Activated naive CD4-positive, alpha-beta T cell treated with anti-CD3 and anti-CD28 coated beads for 36 hours (primary cell): ENCODE measurements around the gene HMGN2. TPM values are rescaled to one million over a fixed set of nuclear protein-coding genes. Genes with fewer than 3 reads are reported as not detected.
A peak's percentile ranks its signal among the peaks of the same experiment; 100 is the strongest.
"Not testable (repeated sequence)": the region's sequence is repeated elsewhere in the genome, so short reads cannot be mapped to it uniquely, and the experiment has no call there.

Source experiments
- CTCF ChIA-PET: fragments of 350-600 bp; sonication (Branson Sonifier 250); formaldehyde crosslinking; loops from one replicate; lab custom pipeline; 2021; ENCODE audit warnings: antibody characterized with exemption; lab: Charles Lee
- DNase-seq: peaks from one replicate; pipeline ENCODE4 v3.0.0-alpha.2; 2020
- H3K27ac Mint-ChIP-seq: one replicate; pipeline ENCODE4 v1.8.0; 2021; ENCODE audit warnings: mild to moderate bottlenecking, mixed read lengths
- H3K27me3 Mint-ChIP-seq: one replicate; pipeline ENCODE4 v1.8.0; 2021; ENCODE audit warnings: low read depth, mixed read lengths
- H3K36me3 Mint-ChIP-seq: one replicate; pipeline ENCODE4 v1.8.0; 2021; ENCODE audit warnings: low read depth, mixed read lengths
- H3K4me1 Mint-ChIP-seq: one replicate; pipeline ENCODE4 v1.8.0; 2021; ENCODE audit warnings: low read depth, mixed read lengths
- H3K4me3 Mint-ChIP-seq: one replicate; pipeline ENCODE4 v1.8.0; 2021; ENCODE audit warnings: mild to moderate bottlenecking, moderate library complexity, mixed read lengths
- H3K9me3 Mint-ChIP-seq: one replicate; pipeline ENCODE4 v1.8.0; 2021; ENCODE audit warnings: mixed read lengths
- intact Hi-C: fragments of 100-400 bp; cut with micrococcal nuclease; formaldehyde crosslinking; loops from one replicate; pipeline ENCODE4 v1.15.1; 2023
- total RNA-seq, 2 experiments: library from RNA; stranded (reverse); gene quantifications; one replicate each; pipeline ENCODE4 v1.2.3, GENCODE V29; 2021

HMGN2 gene
- total RNA-seq, 2 experiments from 2014 or later: 883 to 886 TPM

DNA sequence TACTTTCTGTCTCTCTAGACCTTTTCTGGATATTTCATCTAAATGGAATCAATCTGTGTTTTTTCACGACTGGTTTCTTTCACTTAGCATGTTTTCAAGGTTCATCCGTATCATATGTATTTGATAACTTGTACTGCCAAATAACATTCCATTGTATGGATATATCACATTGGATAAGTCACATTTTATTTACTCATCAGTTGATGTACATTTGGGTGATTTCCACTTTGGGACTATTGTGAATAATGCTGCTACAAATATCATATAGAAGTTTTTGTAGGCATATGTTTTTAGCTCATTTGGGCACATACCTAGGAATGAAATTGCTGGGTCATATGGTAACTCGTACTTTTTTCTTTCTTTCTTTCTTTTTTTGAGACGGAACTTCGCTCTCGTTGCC is 6.7 kb downstream of the HMGN2 start:
- Mint-ChIP-seq H3K4me1 (peaks cover 36% of the 10 kb centered on the region), H3K4me3 (no peak overlapping the region), H3K27ac (peak overlapping the region; percentile 18), H3K27me3 (no peaks in the 10 kb centered on the region), H3K9me3 (no peaks in the 10 kb centered on the region), H3K36me3 (peaks cover 36% of the 10 kb centered on the region)
- intact Hi-C loops: no loop called here
- DNase-seq: no peak
- CTCF ChIA-PET: interaction anchor here (1.0 kb wide), 1 partner anchor 21 kb away, joined by 4 read pairs; no protein-coding TSS in a partner anchor

DNA sequence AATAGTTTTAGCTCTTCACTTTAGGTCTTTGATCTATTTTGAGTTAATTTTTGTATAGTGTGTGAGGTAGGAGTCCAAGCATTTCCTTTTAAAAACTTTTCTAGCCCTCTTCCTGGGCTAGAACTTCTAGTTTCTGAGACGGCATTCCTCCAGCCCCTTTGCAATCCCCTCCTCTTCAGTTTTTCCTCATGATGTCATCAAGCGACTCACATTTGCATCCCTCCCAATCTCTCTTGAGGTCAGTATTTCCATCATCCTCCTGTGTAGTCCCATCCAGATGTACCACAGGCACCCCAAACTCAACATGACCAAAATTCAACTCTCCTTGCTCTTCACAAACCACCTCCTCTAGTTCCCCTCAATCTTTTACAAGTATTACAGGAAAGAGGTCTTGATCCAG is 10.7 kb downstream of the HMGN2 start:
- no peaks in the 10 kb centered on the region for H3K27me3 Mint-ChIP-seq
- no peaks in the 10 kb centered on the region for H3K9me3 Mint-ChIP-seq
- peak overlapping the region; percentile 56 for H3K27ac Mint-ChIP-seq
- H3K4me1 Mint-ChIP-seq: peaks cover 14% of the 10 kb centered on the region
- no peak for DNase-seq
- CTCF ChIA-PET: no interaction called here
- no peak overlapping the region for H3K4me3 Mint-ChIP-seq
- H3K36me3 Mint-ChIP-seq: peaks cover 5% of the 10 kb centered on the region
- intact Hi-C loops: no loop called here

DNA sequence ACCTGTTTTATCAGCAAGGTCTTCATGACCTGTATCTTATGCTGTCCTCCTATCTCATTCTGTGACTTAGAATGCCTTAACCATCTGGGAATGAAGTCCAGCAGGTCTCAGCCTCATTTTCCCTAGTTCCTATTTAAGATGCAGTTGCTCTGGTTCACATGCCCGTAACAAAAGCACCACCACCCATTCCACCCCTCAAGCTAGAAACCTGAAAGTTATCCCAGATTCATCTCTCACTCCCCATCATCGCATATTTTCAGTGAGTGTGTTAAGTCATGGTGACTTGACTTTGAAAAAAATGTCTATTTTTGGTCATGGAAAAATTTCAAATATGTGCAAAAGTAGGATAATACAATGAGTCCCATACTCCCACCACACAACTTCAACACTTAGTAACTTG is 11.7 kb downstream of the HMGN2 start:
- peaks cover 14% of the 10 kb centered on the region for H3K4me1 Mint-ChIP-seq
- no peaks in the 10 kb centered on the region for H3K27me3 Mint-ChIP-seq
- intact Hi-C loops: no loop called here
- no peak overlapping the region for H3K4me3 Mint-ChIP-seq
- no peak for DNase-seq
- no peaks in the 10 kb centered on the region for H3K36me3 Mint-ChIP-seq
- CTCF ChIA-PET: no interaction called here
- no peak overlapping the region for H3K27ac Mint-ChIP-seq
- no peaks in the 10 kb centered on the region for H3K9me3 Mint-ChIP-seq

DNA sequence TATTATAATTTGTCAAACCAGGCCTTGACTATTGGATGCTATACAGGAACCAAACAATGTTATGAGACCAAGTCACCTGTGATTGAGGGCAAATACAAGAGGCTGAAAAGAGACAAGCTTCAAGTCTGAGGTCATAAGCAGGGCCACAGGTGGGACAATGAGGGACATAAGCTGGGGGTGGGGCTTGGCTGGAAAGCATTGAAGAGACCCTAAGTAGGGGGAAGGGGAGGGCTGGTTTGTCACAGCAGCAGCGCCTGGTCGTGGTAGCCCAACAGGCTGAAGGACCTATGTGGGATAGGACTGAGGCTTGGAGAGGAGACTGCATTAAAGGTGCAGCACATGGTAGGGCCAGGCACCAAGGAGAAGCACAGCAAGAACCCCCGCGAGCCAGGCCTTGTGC is 17.9 kb downstream of the HMGN2 start:
- no peak for DNase-seq
- intact Hi-C loops: no loop called here
- Mint-ChIP-seq H3K36me3 (no peaks in the 10 kb centered on the region), H3K9me3 (no peaks in the 10 kb centered on the region), H3K27me3 (no peaks in the 10 kb centered on the region), H3K27ac (no peak overlapping the region), H3K4me3 (no peak overlapping the region), H3K4me1 (no peaks in the 10 kb centered on the region)
- CTCF ChIA-PET: interaction anchor here (0.6 to 1.0 kb wide), 3 partner anchors 10 to 397 kb away, joined by 3 to 7 read pairs (median 3); no protein-coding TSS in a partner anchor

DNA sequence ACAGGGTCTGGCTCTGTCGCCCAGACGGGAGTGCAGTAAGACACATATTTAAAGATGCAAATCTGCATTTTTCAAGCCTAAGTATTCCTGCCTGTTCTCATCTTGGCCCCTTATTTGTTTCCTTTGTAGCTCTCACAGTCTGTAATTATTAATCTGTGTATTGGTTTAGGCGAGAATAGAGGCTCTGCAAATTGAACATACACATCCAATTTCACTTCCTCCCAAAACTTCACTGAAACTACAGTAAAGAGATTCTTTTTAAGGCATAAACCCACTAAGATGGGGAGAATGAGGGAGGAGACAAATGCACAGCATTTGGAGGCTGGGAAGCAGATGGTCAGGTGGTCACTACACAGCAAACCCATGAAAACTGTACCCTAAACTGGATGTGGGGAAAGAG is 21.0 kb downstream of the HMGN2 start:
- Mint-ChIP-seq H3K27me3 (no peaks in the 10 kb centered on the region), H3K4me3 (no peak overlapping the region), H3K4me1 (peaks cover 6% of the 10 kb centered on the region), H3K9me3 (no peaks in the 10 kb centered on the region), H3K27ac (no peak overlapping the region), H3K36me3 (no peaks in the 10 kb centered on the region)
- intact Hi-C loops: no loop called here
- CTCF ChIA-PET: no interaction called here
- DNase-seq: no peak

DNA sequence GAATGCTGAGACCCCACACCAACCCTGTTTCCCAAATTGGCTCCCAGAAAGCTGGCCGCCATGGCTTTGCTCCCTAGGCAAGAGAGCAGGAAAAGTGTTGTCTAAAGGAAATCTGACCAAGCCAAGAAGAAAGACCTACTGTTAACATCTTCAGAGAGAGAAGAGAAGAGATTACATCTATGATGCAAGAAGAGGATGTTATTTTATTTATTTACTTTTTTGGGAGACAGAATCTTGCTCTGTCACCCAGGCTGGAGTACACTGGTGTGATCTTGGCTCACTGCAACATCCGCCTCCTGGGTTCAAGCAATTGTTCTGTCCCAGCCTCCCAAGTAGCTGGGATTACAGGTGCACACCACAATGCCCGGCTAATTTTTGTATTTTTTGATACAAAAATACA is 21.7 kb downstream of the HMGN2 start:
- intact Hi-C loops: no loop called here
- Mint-ChIP-seq H3K4me3 (no peak overlapping the region), H3K27me3 (no peaks in the 10 kb centered on the region), H3K36me3 (no peaks in the 10 kb centered on the region), H3K4me1 (peaks cover 7% of the 10 kb centered on the region), H3K27ac (no peak overlapping the region), H3K9me3 (no peaks in the 10 kb centered on the region)
- CTCF ChIA-PET: no interaction called here
- no peak for DNase-seq

DNA sequence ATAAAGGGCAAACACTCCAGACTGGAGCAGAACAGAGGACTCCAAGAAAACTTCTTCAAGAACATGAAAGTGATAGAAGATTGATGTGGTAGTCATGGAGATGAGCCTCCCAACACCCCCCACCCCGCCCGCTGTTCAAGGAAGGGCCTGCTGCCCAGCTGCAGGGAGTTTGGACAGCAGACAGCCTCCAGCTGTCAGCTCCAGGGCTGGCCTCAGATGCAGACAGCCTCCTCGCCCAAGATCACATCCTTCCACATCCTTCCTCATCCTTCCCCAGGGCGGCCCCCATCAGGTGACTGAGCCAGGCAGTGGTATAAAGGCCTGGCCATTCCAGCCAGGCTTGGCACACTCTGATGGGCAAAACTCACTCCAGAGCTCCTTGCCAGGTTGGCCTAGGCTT is 24.6 kb downstream of the HMGN2 start:
- intact Hi-C loops: no loop called here
- CTCF ChIA-PET: interaction anchor here (1.2 kb wide), 1 partner anchor 27 kb away, joined by 3 read pairs; no protein-coding TSS in a partner anchor
- Mint-ChIP-seq H3K36me3 (no peaks in the 10 kb centered on the region), H3K9me3 (no peaks in the 10 kb centered on the region), H3K27me3 (no peaks in the 10 kb centered on the region), H3K4me3 (no peak overlapping the region), H3K4me1 (peaks cover 16% of the 10 kb centered on the region), H3K27ac (no peak overlapping the region)
- DNase-seq: no peak

DNA sequence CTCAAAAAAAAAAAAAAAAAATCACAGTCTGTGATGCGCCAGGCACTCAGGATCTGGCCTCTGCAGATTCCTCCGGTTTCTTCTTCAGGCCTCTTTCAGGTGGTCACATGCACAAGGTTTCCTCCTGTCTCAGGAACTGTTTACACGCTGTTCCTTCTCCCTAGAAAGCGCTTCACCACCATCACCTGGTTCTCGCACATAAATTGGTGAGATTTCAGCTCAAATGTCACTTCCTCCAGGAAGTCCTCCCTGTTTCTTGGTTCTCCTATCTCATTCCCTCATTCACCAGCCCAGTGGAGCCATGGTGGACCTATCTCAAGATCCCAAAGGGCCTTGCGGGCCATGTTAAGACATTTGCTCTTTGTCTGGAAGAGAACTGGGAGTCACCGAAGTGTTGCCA is 26.7 kb downstream of the HMGN2 start:
- no peak overlapping the region for H3K27ac Mint-ChIP-seq
- H3K36me3 Mint-ChIP-seq: no peaks in the 10 kb centered on the region
- peaks cover 18% of the 10 kb centered on the region for H3K4me1 Mint-ChIP-seq
- no peaks in the 10 kb centered on the region for H3K27me3 Mint-ChIP-seq
- DNase-seq: no peak
- H3K4me3 Mint-ChIP-seq: peak overlapping the region; percentile 43
- intact Hi-C loops: no loop called here
- no peaks in the 10 kb centered on the region for H3K9me3 Mint-ChIP-seq
- CTCF ChIA-PET: interaction anchor here (0.6 to 3.0 kb wide), 5 partner anchors 32 to 200 kb away, joined by 3 to 27 read pairs (median 14); partner anchors contain the start of gene RPS6KA1

DNA sequence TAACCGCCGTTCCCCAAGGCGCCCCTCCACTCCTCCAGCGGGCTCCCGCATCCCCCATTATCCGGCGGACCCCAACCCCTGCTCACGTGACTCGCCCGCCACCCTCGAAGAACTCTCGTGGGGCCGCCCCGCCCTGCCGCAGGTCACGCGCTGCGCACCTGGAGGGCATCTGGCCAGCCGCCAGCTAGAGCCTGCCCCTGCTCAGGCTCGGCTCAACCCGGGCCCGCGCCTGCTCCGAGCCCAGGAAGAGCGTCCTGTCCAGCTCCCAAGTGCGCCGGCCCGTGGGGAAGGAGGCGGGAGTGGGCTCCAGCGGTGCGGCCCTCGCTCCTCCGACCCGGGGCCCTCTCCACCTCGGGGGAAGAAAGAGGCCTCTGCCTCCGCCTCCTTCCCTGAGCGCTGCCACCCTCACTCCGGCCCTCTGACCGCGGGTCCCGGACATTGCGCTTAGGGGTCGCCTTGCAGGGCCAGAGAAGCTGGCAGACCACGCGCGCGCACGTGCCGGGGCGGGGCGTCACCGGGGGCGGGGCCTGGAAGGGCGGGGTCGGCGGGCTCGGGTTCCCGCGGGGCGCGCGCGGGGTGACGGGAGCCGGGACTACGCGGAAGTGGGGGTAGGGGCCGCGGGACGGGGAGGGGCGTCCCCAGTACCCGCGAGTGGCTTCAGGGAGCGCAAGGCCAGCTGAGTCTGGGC is 28.4 kb downstream of the HMGN2 start:
- H3K9me3 Mint-ChIP-seq: no peaks in the 10 kb centered on the region
- intact Hi-C loops: loop anchor here (1.0 to 2.0 kb wide), 10 partner anchors 28 to 421 kb away; partner anchors contain the start of genes HMGN2 and NUDC
- CTCF ChIA-PET: interaction anchor here (0.6 to 3.0 kb wide), 24 partner anchors 8 to 387 kb away, joined by 3 to 27 read pairs (median 4); partner anchors contain the start of gene RPS6KA1
- peaks cover 18% of the 10 kb centered on the region for H3K4me1 Mint-ChIP-seq
- no peaks in the 10 kb centered on the region for H3K36me3 Mint-ChIP-seq
- H3K27ac Mint-ChIP-seq: peak overlapping the region; percentile 96
- peak overlapping the region; percentile 87 for H3K4me3 Mint-ChIP-seq
- peak; percentile 93 for DNase-seq
- H3K27me3 Mint-ChIP-seq: no peaks in the 10 kb centered on the region

DNA sequence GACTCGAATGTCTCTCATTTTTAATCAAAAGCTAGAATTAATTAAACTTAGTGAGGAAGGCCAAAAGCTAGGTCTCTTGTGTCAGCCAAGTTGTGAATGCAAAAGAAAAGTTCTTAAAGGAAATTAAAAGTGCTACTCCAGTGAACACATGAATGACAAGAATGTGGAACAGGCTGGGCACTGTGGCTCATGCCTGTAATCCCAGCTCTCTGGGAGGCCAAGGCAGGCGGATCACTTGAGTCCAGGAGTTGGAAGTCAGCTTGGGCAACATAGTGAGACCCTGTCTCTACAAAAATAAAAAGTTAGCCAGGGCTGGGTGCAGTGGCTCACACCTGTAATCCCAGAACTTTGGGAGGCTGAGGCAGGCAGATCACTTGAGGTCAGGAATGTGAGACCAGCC is 38.5 kb downstream of the HMGN2 start:
- H3K27me3 Mint-ChIP-seq, H3K9me3 Mint-ChIP-seq, CTCF ChIA-PET, H3K4me3 Mint-ChIP-seq, H3K36me3 Mint-ChIP-seq, intact Hi-C loops, DNase-seq, H3K4me1 Mint-ChIP-seq, H3K27ac Mint-ChIP-seq: not testable (repeated sequence)

DNA sequence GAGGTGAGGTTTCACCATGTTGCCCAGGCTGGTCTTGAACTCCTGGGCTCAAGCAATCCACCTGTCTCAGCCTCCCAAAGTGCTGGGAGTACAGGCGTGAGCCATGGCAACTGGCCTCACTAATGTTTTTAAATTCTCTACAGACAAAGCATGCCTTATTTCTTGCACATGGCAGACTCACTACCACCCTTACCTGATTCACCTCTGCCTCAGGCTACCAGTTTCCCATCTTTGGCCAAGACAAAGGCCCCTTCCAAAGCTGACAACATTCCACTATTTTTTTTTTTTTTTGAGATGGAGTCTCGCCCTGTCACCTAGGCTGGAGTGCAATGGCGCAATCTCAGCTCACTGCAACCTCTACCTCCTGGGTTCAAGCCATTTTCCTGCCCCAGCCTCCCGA is 43.6 kb downstream of the HMGN2 start:
- intact Hi-C loops, H3K4me3 Mint-ChIP-seq, H3K27me3 Mint-ChIP-seq, DNase-seq, H3K9me3 Mint-ChIP-seq, H3K27ac Mint-ChIP-seq, H3K36me3 Mint-ChIP-seq, H3K4me1 Mint-ChIP-seq, CTCF ChIA-PET: not testable (repeated sequence)

DNA sequence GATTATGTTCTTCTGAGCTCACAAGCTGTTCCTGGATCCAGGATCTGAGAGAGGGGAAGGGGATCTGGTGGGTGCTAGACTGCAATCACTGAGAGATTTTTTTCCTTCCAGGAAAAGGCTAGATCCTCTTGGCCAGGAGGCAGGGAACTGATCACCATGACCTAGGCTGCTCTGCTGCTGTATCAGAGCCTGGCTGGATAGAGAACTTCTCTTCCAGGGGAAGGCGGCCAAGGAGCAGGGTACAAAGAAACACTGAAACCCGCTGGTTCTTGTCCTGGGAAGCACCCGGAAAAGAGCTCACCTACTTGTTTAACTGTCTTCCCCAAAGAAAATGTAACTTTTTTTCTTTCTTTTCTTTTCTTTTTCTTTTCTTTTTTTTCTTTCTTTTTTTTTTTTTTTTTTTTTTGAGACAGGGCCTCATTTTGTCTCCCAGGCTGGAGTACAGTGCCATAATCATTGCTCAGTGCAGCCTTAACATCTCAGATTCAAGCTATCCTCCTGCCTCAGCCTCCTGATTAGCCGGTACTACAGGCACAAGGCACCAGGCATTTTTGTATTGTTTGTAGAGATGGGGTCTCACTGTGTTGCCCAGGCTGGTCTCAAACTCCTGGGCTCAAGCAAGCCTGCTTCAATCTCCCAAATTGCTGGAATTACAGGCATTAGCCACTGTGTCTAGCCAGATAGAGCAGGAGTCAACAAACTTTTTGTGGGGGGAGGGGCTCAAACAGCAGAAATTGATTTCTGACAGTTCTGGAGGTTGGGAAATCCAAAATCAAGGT is 44.9 kb downstream of the HMGN2 start:
- Mint-ChIP-seq H3K9me3 (no peaks in the 10 kb centered on the region), H3K27me3 (no peaks in the 10 kb centered on the region), H3K27ac (no peak overlapping the region), H3K4me3 (no peak overlapping the region), H3K36me3 (no peaks in the 10 kb centered on the region), H3K4me1 (no peaks in the 10 kb centered on the region)
- intact Hi-C loops: no loop called here
- CTCF ChIA-PET: interaction anchor here (1.1 kb wide), 2 partner anchors 11 to 100 kb away, joined by 3 to 4 read pairs; no protein-coding TSS in a partner anchor
- DNase-seq: no peak
